D341Med (cell line): Measurements from ENCODE around the gene MDGA2.

Source experiments
- DNase-seq: peaks from one replicate; pipeline ENCODE4 v3.0.0; 2012; ENCODE audit warnings: low spot score

The MDGA2 gene

DNA sequence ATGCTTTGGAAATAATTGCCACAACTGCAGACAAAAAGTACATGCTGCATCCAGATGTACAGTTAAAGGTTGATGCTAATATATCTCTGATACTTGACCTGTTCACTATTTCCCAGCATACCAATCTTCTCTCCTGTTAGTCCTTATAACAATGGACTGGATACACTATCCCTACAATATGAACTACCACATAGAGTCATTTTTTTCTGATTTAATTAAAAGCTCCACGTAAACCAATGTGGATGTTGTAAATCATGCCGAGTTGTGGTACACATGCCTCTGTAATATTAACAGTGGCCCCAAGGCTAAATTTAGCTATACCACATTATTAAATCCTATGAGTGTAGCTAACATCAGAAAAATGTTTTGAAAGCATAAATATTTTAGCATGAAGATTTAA, 554.8 kb downstream of the MDGA2 start:
- no peak for DNase-seq

DNA sequence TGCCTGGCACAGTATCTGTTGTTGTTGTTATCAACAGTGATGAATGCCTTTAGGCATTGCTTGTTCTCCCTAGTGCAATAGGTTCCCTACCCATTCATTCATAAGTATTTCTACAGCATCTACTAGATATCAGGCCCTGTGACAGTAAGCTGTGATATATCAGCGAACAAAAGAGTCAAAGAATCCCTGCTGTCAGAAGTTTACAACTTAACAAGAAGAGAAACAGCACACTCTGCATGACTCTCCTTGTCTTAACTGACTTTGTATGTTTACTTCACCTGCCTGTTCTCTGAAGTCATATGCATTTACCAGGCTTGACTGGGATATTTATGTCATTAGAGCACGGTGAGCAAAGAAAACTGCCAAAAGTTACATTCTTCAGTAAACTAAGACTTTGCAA, 571.6 kb downstream of the MDGA2 start:
- no peak for DNase-seq

DNA sequence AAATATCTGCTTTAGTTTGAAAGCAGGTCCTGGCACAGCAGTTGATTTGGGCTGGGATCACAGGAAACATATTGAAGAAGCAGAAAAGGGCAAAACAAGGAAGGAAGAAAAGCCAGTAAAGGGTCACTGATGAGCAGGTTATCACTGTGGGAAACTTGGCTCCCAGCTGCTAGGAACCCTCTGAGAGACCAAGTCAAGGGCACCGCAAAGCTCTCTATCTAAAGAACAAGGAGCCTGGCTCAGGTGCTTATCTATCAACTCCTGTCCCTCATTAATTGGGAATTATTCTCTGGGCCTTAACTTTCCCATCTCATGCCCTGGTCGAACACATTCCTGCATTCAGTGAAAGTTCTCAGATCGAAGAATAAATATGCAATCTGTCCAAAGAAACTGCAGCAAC, 572.9 kb downstream of the MDGA2 start:
- DNase-seq: no peak

DNA sequence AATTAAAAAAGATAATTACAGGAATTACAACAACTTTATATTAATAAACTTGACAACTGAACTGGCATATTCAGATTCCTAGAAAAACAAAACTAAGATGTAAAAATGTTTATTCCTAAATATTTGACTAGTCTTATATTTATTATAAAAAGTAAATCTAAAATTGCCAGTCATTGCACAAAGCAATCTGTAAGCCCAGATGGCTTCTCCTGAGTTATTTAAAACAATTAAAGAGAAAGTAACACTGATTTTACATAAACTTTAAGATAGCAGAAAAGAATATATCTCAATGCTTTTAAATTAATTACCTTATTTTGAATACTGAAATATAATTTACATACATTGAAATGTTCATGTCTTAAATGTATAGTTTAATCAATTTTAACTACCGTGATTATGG, 589.7 kb downstream of the MDGA2 start:
- no peak for DNase-seq

DNA sequence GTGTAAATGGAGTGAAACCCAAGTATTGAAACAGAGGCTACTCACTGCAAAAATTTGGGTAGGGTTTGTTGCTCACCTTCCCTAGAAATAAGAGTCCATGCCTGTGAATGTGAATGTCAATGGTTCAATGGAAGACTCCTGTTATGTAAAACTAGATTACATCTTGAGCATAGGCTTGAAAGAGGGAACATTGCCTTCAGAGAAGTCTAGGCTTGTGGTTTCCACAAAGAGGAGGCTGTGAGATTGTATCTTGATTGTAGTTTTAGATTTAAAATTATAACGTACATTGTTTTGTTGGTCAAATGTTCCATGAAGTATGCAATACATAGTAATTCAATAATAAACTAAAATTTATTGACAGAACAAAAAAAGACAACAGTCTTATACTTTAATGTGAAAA, 610.1 kb downstream of the MDGA2 start:
- no peak for DNase-seq

DNA sequence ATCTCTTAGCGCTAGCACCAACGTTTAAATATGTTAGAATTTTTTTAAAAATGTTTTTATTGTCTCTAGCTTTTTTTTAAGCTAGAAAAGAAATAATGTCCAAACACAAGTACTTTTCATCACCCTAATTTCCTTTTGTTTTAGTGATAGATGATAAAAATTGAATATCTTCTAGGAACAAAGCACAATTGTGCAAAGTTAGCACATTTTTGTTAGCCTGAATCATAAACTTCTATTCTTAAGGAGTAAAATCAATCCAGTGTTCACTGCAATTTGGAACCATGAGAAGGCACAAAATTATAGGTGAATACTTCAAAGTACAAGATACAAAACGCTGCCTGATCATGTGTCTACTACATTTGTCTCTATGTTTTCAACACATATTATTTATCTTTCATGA, 615.4 kb downstream of the MDGA2 start:
- no peak for DNase-seq

DNA sequence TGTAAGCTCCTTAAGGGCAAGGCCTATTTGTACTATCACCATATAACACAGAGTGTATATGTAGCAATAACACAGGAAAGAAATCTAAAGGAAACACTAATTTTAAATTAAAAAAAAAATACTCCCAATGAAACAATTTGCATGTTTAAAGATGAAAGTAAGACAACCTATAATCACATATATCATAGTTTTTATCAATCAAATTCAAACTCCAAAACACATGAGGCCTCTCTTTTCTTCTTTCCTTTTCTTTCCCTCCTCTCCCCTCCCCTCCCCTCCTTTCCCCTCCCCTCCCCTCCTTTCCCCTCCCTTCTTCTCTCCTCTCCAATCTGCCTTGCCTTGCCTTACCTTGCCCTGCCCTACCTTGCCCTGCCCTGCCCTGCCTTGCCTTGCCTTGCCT, 618.0 kb downstream of the MDGA2 start:
- DNase-seq: no peak

DNA sequence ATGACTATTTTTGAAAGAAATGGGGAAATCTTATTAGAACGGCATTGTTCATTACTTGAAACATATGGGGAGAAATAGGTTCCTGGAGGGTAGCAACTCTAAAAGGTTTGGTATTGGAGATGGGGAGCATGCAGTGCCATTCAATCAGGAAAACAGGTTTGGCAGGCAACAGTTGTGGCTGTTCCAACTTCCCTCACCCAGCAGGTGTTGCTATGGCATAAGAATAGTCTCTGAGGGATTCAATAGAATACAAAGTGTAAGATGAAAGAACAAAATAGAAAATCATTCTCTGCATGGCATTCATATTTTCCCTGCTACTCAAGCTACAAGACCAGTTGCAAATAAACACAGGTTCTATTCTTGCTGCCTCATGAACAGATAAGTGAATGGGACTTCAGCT, 630.6 kb downstream of the MDGA2 start:
- DNase-seq: peak; percentile 61

DNA sequence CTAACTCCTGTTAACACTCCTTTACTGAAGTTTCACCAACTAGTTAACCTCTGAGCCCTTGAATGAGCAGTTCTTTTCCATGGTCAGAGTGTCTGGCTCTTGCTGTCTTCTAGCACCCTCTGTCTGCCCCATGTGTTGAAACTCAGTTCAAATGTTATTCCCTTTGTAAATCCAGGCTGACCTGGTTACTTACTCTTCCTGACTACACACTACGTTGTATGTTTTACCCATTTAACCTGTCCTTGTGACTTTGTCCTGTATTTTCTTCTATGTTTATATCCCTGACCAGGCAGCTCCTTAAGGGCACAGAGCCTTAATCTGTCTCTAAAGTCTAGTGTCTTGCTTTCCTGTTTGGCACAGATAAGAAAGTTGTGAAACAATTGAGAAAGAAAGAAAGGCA, 634.9 kb downstream of the MDGA2 start:
- DNase-seq: peak; percentile 50

DNA sequence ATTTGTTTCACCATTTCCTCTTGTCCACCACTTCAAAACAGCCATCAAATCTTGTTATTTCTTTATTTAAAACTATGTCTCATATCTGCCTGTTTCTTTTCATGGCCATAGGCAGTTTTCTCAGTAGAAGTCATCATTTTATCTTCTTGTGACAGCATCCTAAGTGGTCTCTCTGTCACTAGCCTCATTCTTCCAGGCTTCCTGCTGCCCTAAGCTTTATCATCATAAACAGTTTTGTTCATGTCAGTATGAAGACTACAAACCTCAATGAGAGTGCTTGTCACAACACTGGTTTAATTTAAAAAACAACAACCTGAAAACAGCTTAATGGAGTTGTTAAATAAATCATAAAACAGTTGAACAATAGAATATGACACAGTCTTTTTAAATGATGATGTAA, 636.1 kb downstream of the MDGA2 start:
- no peak for DNase-seq

DNA sequence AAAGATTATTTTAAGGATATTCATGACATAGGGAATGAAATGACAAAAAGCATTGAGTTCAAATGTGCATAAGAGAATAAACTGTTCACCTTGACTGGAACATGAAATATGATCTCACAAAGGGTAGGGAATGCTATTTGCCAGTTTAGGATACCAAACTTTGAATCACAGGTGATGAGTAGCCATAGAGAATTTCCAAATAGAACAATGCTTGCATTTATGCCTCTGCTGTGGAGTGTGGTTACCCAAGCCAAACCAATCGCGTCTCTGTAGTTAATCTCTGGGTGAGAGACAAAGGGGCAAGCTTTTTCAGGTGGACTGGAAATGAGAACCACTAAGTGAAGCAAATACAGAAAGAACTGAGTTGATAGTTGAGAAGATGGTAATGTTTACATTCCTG, 652.7 kb downstream of the MDGA2 start:
- DNase-seq: no peak

DNA sequence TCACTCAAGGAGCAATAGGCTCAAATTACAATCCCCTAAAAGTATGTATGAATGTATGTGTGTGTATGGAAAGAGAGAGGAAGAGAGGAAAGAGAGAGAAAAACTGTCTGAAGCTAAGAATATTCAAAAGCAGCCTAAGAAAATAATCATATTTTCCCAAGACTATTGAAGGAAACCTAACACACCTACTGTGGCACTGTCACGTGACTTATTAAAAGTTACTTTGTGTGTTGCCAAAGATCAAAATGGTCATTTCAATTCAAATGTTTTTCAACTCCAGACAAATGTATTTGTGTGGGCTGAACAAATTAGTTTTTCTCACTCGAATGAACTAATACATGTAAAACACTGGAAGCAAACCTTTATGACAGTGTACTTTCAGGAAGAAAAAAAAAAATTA, 654.9 kb downstream of the MDGA2 start:
- no peak for DNase-seq

DNA sequence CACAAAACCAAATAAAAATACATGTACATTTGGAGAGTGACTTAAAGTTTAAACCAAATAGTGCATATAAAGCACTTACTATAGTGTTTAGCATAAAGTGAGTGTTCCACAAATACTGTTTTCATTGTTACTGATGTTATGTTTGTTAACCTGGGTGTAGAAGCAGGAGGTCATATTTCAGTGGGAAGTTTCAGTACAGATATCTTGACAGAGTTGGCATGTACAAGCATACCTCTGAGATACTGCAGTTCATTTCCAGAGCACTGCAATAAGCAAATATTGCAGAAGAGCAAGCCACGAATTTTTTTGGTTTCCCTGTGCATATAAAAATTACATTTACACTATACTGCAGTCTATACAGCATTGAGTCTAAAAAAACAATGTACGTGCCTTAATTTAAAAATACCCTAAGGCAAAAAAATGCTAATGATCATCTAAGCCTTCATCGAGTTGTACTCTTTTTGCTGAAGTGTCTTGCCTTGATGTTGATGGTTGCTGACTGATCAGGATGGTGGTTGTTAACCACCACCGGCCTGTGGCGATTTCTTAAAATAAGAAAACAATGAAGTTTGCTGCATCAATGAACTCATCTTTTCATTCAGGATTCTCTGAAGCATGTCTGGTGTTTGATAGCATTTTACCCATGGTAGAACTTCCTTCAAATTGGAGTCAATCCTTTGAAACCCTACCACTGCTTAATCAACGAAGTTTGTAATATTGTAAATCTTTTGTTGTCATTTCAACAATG, 662.7 kb downstream of the MDGA2 start:
- no peak for DNase-seq

DNA sequence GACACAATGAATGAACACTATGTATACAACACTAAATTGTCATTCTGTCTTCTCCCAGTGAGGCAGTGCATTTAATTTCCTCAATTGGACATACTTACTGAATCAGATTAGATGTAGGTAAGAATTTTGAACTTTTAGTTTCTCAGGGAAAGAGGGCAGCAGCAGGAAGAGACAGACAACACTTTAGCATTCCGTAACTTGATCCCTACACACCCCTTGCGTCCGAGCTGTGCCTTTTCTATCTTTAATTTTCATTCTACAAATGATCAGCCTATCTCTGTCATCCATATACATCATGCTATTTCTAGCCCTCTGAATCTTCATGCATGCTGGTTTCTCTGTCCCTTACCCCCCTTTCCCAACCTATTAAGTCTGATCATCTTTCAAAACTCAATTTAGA, 665.8 kb downstream of the MDGA2 start:
- no peak for DNase-seq

DNA sequence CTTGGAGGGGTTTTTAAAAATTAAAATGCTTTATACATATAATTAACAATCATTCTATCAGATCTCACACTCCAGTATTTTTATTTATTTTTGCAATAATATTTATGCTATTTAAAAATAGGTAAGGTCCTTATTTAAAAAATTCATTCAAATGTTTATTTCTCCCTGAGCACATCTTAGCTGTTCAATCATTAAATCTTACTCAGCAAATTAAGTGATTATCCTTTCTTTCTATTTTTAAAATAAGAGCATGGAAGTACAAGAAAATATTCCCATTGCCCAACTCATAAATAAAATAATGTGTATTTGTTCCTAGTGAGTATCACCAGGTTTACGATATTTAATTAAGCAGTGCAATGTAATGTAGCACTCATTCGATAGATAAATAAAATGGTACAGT, 666.7 kb downstream of the MDGA2 start:
- DNase-seq: no peak

DNA sequence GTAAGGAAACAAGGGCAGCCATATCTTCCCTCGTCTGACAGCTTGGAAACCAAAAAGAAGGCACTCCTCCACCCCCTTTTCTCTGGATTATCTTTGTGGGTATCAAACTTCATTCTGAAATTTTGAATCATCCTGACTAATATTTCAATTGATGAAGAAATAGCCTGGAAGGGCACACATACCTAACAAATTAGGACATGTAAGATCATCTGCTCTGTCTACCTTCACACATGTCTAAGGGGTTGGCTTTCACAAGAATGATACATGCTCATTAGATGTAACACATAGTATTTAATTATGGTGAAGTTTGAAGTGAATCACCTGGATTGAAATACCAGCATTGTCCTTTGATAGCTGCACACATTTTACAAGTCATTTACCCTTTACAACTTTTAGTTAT, 675.7 kb downstream of the MDGA2 start:
- DNase-seq: no peak

DNA sequence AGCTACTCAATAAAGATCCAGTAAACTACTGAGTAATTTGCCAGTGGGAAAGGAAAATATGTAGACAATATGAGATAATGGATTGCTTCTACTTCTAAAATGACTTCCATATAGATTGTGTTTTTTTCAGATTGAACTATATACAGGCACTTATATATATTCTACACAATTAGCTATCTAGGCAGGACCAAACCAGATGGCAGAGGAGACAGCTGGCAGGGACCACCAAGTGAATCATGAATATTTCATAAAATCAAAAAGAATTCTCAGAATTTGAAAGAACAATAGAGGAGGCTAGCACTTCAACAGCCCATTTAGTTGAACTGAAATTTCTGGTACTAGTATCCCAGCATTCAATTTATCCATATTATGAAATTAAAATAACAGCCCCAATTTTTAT, 685.8 kb downstream of the MDGA2 start:
- DNase-seq: no peak

DNA sequence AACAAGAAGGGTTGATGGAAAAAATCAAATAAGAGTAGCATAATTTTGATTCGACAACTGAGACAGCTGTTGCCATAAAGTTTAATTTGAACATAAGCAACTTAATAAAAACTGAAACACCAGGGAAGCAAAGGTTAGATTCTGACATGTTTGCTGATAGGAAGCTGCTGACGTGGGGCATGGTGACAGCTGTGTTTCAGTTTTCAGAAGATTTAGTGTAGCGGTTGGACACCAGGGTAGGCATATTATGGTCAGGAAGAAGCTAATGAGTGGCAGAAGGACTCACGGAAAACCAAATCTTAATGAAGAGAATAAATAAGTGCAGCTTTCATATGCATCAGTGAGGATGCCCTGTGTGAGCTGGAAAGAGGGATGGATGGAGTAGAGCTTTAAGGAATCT, 687.1 kb downstream of the MDGA2 start:
- no peak for DNase-seq

DNA sequence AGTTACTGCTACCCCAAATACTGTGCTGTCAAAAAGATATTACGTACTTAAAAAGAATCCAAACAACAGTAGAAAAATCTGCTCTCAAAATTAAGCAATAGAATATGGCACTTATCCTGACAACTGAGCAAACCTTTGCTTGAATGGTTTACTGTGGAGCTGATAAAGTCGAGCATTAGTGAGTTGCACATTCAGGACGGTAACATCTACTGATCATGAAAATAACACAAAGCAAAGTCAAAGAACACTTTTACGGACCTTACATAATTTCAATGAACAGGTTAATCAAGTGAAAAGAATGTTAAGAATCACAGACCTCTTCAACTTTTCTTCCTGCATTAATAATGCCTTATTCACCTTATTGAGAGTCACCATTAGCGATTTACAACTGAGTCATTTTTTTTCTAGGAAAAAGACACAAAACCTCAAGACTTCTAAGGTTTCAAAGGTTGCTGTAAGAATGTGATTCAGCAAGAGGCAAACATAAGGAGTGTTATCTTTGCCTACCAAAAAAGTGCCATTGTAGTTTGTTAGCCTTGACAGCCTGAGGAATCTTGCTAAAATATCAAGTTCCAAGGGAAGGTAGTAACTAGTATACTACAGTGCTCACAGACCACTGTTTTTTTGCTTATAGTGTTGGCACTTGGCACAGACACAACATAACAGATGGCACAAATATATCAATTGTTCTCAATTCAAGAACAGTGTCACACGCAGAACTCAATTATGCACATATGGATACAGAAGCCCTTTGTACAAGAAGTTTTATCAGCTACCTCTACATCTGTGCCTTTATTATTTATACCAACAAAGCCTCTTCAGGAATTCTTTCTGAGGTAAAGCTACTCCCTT, 689.6 kb downstream of the MDGA2 start:
- no peak for DNase-seq

DNA sequence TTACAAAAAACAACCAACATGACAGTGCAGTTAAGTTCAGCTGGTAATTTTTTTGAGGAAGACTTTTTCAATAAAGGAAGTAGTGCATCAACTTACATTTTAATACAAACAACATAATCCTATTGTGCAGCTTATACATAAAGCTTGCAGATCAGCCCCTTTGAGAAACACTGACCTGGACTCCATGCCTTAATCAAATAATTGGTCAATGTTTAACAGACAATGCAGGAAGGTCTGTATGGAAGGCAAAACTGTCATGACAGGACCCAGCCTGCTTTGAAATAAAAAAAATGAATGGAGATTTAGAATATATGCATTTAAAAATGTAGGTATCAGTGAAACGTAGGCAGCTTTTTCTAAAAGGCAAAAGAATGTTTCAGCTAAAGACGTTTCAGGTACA, 702.1 kb downstream of the MDGA2 start:
- no peak for DNase-seq

DNA sequence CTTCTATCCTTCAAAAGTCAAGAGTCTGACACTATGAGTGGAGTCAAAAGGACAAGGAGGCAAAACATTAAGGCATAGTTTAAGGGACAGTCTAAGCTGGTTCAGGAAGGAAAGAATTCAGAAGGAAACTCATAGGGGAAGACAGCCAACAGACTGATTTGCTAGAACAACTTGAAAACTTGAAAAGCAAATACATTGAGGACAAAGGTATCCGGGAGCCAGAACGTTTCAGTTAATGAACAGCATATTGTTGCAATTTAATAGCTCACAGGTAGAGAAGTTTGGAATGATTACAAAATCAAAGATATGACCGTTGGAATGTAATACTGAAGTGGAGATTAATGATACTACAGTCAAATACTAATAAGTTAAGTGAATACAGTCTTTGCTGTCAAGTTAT, 711.0 kb downstream of the MDGA2 start:
- no peak for DNase-seq

DNA sequence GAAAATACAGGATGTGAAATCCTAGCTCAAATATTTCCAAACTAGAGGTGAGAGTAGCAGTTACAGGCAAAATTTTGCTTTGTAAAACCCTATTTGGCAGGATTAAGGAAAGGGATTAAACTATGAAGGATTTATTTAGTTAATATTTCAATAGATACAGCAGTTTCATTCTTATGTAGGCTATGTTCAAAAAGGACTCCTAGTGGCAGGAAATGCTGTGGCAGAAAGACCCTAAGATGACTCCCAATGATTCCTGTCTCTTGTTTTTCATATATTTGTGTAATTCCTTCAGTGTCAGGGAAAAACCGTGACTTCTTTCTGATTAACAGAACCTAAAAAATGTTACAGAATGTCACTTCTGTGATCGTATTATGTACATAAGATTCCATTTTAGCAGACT, 724.3 kb downstream of the MDGA2 start:
- peak; percentile 15 for DNase-seq

DNA sequence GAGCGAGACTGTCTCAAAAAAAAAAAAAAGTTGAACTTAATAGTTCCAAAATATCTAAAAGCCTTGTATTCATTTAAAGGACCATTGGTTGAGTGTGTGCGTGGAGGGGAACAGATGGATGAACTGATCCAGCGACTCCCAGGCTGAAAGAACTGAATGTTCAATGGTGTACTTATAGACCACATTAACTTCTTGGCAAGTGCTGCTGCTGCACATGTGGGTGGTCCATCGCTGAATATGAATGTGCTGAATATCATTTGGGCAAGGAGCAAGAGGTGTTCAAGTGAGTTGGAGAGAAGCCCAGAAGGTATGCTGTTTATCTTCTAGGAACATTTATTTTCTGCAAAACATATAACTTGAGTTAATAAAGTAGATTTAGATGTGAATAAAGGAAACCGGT, 734.8 kb downstream of the MDGA2 start:
- DNase-seq: no peak

DNA sequence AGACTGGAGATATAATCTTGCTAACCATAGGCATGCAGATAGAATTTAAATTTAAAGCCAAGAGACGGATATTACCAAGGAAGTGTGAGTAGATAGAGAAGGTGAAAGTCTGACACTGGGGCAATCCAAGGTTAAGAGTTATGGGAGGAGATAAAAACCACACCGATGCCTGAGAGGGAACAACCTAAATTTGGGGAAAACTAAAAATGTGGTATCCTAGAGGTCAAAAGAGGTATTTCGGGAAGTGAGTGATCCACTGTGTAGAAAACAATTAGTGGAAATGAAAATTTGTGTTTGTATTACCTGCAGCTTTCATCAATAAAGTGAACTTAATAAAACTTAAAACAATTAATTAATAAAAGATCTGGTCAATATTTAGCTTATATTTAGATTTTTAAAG, 754.9 kb downstream of the MDGA2 start:
- DNase-seq: no peak
